NB4 (cell line): ENCODE results near the gene EPHA4.

Experiments used
- POLR2A ChIP-seq: IDR thresholded peaks from 2 replicates; pipeline ENCODE4 v1.6.1; 2011; ENCODE audit warnings: mild to moderate bottlenecking; ENCODE audit not compliant: insufficient read length; ENCODE audit errors: extremely low read depth
- TF ChIP-seq, protein P1 (sequence below): IDR thresholded peaks from one replicate; pipeline ENCODE4 v1.5.1; 2012; ENCODE audit warnings: low read depth, low read length

DNA sequence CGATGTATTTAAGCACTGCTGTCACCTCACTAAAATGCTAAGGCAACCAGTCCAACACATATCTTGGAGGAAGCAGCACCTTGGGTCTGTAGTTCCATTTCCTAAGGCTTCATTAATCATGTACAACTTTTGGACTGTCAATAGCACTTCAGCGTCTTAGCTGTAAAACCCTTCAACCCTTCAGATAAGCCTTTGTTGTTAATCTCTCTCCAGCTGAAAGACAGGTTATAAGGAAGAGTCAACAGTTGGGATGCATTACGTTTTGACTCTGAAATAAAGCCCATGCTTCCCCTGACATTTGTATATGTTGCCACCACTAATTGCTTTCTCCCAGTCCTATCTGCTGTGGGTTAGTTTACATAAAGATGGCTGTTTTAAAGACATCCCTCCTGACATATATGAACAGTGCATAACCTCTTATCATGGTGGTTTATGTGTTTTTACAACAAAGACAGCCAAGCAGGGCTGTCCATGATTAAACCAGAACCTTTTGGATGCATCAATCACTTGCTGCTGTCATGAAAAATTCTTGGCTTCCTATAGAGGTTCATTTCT lies 81.5 kb downstream of the EPHA4 start:
- no peak for TF ChIP-seq POLR2A
- TF ChIP-seq, protein P1, sequence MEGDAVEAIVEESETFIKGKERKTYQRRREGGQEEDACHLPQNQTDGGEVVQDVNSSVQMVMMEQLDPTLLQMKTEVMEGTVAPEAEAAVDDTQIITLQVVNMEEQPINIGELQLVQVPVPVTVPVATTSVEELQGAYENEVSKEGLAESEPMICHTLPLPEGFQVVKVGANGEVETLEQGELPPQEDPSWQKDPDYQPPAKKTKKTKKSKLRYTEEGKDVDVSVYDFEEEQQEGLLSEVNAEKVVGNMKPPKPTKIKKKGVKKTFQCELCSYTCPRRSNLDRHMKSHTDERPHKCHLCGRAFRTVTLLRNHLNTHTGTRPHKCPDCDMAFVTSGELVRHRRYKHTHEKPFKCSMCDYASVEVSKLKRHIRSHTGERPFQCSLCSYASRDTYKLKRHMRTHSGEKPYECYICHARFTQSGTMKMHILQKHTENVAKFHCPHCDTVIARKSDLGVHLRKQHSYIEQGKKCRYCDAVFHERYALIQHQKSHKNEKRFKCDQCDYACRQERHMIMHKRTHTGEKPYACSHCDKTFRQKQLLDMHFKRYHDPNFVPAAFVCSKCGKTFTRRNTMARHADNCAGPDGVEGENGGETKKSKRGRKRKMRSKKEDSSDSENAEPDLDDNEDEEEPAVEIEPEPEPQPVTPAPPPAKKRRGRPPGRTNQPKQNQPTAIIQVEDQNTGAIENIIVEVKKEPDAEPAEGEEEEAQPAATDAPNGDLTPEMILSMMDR: no peak
